Activated CD8-positive, alpha-beta memory T cell treated with anti-CD3 and anti-CD28 coated beads, Interleukin-2, amount 50 U/mL, for 4 hours (primary cell): ENCODE results near the gene SPINT1.
A peak's percentile ranks its signal among the peaks of the same experiment; 100 is the strongest.

ENCODE experiments used
- DNase-seq: peaks from one replicate; pipeline ENCODE4 v3.0.0-alpha.2; 2020

The SPINT1 gene

DNA sequence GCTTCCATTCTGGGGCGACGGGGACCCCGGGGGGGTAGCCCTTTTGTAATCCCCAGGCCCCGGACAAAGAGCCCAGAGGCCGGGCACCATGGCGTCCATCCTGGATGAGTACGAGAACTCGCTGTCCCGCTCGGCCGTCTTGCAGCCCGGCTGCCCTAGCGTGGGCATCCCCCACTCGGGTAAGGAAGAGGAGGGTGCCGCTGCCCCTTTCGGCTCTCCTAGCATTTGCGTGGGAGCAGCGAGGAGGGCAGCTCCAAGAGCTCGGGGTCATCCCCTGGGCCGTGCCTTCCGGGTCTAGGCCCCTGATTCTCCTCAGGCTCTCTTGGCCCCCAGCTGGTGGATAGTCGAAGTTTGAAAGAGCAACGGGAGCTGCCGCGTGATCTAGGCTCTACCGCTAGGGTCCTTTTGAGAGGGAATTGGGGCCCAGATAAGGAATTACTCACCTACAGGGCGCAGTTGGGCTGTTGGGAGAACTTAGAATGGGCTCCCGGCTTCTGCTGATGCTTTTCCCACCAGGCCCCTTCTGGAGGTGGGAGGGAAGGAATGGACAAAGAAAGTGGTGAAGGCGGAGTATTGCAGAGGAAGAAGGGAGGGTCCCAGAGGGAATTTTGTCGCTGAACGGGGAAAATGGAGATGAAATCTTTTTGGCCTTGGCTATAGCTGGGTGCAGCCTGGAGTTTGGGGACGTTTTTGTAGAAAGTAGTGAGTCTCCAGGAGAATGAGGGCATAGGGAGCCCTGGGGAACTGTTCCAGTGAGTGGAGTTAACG, 51.0 kb downstream of the SPINT1 start:
- DNase-seq: peak; percentile 56

DNA sequence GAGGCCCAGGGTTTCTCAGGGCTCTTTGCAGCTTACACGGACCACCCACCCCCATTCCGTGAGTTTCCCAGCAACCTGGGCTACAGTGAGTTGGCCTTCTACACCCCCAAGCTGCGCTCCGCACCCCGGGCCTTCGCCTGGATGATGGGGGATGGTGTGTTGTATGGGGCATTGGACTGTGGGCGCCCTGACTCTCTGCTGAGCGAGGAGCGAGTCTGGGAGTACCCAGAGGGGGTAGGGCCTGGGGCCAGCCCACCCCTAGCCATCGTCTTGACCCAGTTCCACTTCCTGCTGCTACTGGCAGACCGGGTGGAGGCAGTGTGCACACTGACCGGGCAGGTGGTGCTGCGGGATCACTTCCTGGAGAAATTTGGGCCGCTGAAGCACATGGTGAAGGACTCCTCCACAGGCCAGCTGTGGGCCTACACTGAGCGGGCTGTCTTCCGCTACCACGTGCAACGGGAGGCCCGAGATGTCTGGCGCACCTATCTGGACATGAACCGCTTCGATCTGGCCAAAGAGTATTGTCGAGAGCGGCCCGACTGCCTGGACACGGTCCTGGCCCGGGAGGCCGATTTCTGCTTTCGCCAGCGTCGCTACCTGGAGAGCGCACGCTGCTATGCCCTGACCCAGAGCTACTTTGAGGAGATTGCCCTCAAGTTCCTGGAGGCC, 55.8 kb downstream of the SPINT1 start:
- no peak for DNase-seq

DNA sequence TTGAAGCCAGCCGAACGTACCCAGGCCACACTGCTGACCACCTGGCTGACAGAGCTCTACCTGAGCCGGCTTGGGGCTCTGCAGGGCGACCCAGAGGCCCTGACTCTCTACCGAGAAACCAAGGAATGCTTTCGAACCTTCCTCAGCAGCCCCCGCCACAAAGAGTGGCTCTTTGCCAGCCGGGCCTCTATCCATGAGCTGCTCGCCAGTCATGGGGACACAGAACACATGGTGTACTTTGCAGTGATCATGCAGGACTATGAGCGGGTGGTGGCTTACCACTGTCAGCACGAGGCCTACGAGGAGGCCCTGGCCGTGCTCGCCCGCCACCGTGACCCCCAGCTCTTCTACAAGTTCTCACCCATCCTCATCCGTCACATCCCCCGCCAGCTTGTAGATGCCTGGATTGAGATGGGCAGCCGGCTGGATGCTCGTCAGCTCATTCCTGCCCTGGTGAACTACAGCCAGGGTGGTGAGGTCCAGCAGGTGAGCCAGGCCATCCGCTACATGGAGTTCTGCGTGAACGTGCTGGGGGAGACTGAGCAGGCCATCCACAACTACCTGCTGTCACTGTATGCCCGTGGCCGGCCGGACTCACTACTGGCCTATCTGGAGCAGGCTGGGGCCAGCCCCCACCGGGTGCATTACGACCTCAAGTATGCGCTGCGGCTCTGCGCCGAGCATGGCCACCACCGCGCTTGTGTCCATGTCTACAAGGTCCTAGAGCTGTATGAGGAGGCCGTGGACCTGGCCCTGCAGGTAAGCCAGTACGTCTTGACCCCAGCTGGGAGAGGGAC, 56.6 kb downstream of the SPINT1 start:
- DNase-seq: no peak

DNA sequence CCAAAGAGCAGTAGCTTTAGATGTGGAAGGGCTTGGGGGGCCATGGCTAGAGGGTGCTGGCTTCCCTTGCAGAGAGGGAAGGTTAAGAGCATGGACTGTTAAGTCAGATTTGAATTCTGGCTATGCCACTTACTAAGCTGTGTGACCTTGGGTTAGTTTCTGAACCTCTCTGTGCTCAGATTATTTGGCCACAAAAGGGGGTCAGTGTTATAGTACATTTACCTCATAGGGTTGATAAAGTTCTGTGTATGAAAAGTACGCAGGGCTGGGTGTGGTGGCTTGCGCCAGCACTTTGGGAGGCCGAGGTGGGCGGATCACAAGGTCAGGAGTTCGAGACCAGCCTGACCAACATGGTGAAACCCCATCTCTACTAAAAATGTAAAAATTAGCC, 57.2 kb downstream of the SPINT1 start:
- DNase-seq: no peak

DNA sequence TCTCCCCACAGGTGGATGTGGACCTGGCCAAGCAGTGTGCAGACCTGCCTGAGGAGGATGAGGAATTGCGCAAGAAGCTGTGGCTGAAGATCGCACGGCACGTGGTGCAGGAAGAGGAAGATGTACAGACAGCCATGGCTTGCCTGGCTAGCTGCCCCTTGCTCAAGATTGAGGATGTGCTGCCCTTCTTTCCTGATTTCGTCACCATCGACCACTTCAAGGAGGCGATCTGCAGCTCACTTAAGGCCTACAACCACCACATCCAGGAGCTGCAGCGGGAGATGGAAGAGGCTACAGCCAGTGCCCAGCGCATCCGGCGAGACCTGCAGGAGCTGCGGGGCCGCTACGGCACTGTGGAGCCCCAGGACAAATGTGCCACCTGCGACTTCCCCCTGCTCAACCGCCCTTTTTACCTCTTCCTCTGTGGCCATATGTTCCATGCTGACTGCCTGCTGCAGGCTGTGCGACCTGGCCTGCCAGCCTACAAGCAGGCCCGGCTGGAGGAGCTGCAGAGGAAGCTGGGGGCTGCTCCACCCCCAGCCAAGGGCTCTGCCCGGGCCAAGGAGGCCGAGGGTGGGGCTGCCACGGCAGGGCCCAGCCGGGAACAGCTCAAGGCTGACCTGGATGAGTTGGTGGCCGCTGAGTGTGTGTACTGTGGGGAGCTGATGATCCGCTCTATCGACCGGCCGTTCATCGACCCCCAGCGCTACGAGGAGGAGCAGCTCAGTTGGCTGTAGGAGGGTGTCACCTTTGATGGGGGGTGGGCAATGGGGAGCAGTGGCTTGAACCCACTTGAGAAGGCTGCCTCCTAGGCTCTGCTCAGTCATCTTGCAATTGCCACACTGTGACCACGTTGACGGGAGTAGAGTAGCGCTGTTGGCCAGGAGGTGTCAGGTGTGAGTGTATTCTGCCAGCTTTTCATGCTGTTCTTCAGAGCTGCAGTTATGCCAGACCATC, 59.0 kb downstream of the SPINT1 start:
- DNase-seq: no peak

DNA sequence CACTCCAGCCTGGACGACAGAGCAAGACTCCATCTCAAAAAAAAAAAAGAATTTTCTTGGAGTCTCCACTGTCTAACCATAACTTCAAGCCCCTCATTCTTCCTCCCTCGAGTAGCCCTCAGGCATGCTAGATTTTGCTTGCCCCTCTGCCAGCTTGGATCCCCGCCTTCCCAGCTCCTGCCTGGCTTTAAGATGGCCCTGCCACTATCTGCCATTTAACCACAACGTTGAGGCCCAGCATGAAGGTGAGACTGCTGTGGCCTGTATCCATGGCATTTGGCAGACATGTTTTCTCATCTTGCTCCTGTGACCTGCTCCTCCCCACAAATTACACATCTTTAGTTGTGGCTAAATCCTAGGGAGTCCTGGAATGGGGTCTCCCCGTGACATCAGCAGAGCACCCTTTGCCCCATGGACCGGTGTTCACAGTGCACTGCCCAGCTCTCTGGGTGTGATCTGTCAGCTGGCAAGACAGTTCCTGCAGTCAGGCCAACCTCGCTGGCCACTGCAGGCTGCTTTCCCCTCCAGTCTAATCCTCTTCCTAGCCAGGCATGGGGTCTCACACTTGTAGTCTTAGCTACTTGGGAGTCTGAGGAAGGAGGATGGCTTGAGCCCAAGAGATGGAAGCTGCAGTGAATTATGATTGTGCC, 60.8 kb downstream of the SPINT1 start:
- no peak for DNase-seq

DNA sequence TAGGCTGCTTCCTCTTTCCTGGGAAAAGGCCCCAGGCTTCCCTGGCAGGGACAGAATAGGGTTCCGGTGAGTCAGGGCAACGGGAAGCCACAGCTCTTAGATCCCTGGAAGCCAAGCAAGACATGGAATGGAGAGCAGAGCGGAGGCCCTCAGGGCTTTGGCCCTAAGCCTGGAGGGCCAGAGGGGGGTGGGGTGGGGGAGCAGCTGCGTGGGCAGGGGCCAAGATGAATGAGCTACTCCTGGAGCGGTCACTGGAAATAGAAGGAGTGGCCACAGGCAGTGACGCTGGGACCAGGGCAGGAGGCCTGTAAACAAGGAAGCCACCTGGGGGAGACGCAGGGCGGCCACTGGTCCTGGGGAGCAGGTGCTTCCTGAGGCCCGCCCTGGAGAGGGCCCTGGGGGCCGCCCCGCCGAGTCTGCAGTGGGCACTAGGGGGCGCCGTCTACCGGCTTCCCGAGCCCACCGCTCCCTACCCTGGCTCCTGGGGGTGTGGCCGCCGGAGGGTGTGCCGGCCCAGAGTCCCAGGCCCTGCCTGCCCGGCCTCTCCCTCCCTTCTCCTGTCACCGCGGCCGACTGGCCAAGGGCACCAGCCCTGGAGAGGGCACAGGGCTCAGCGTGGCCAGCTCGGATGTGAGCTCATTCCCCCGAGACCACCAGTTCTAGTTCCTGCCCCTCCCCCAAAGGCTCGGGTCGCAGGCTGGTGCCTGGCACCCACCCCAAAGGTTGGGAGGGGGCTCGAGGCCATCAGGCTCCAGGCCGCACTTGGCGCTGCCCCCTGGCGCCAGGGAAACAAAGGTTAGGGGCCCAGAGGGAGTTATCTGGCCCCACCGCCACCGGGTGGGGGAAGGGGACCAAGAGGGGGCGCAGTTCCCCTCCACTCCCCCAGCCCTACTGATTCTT, 62.5 kb downstream of the SPINT1 start:
- peak; percentile 80 for DNase-seq

DNA sequence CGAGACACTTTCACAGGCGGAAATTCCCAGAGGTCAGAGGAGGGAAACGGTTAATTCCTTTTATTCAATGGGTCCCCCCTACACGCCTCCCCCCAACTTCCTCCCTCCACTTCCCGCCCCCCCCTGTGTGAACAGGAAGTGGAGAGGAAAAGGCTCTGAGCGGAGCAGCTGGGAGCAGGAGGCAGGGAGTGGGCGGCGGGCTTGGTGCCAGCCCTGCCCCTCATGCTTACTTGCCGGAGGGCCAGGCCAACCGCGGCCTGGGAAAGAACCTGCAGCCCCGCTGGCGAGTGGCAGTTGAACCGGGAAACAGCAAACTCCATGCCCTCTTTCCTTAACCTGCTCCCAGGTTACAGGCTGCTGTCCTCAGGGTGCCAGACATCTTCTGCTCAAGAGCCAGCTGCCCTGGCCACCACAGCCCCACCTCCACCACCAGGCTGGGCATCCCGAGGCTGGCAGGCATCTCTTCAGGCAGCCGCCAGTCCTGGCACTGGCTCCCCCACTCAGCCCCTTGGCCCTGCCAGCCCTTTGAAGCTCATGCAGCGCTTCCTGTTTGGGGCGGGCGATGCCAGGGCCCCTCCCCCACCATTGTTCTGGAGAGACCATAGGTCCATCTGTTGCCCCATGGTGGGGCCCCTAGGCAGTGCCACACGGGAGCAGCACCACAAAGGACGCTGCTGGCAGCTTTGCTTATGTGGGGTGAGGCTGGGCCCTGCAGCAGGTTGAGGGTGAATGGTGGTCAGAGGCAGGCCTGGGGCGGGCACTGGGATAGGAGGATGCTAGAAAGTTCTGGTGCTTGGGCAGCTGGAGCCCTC, 63.3 kb downstream of the SPINT1 start:
- DNase-seq: peak; percentile 41
